ENCODE measurements around the gene NDUFA13. TPM values are rescaled to one million over a fixed set of nuclear protein-coding genes. Genes with fewer than 3 reads are reported as not detected.

NDUFA13 gene
- total RNA-seq, 1 donor from 2014 or later: 278 TPM

GRCh38 chr19:19544954-19545591 is 29.0 kb downstream of the NDUFA13 start:
- peaks cover 7% of the 10 kb centered on the region for H3K27me3 Mint-ChIP-seq (ENCODE audit: unreplicated experiment)
- no peaks in the 10 kb centered on the region for H3K4me1 Mint-ChIP-seq (ENCODE audit: unreplicated experiment)
- TF ChIP-seq CTCF (IDR thresholded peaks at IDR 0.05; ENCODE audit: unreplicated experiment): no peak
- H3K27ac Mint-ChIP-seq (ENCODE audit: unreplicated experiment): no peak overlapping the region
- H3K36me3 Mint-ChIP-seq (ENCODE audit: low read depth, unreplicated experiment): peaks cover 4% of the 10 kb centered on the region
- no peak overlapping the region for H3K4me3 Mint-ChIP-seq (ENCODE audit: unreplicated experiment)
- no peak for DNase-seq (ENCODE audit: low spot score)
- no peaks in the 10 kb centered on the region for H3K9me3 Mint-ChIP-seq (ENCODE audit: unreplicated experiment)

GRCh38 chr19:19545707-19546106 is 29.7 kb downstream of the NDUFA13 start:
- Mint-ChIP-seq H3K4me1 (ENCODE audit: unreplicated experiment) (no peaks in the 10 kb centered on the region), H3K27ac (ENCODE audit: unreplicated experiment) (no peak overlapping the region)
- no peak for DNase-seq (ENCODE audit: low spot score)

GRCh38 chr19:19546751-19547162 is 30.7 kb downstream of the NDUFA13 start:
- no peak for DNase-seq (ENCODE audit: low spot score)
- H3K4me3 Mint-ChIP-seq (ENCODE audit: unreplicated experiment): no peak overlapping the region

More at GRCh38 chr19:19545707-19546106, 29.7 kb downstream of the NDUFA13 start:
- peaks cover 6% of the 10 kb centered on the region for H3K27me3 Mint-ChIP-seq (ENCODE audit: unreplicated experiment)
- no peaks in the 10 kb centered on the region for H3K9me3 Mint-ChIP-seq (ENCODE audit: unreplicated experiment)
- TF ChIP-seq CTCF (IDR thresholded peaks at IDR 0.05; ENCODE audit: unreplicated experiment): no peak
- H3K4me3 Mint-ChIP-seq (ENCODE audit: unreplicated experiment): no peak overlapping the region
- peaks cover 4% of the 10 kb centered on the region for H3K36me3 Mint-ChIP-seq (ENCODE audit: low read depth, unreplicated experiment)

GRCh38 chr19:19547674-19548336 is 31.8 kb downstream of the NDUFA13 start:
- Mint-ChIP-seq H3K9me3 (ENCODE audit: unreplicated experiment) (no peaks in the 10 kb centered on the region), H3K4me1 (ENCODE audit: unreplicated experiment) (no peaks in the 10 kb centered on the region), H3K36me3 (ENCODE audit: low read depth, unreplicated experiment) (peaks cover 4% of the 10 kb centered on the region), H3K27ac (ENCODE audit: unreplicated experiment) (no peak overlapping the region), H3K27me3 (ENCODE audit: unreplicated experiment) (peaks cover 6% of the 10 kb centered on the region), H3K4me3 (ENCODE audit: unreplicated experiment) (no peak overlapping the region)
- no peak for DNase-seq (ENCODE audit: low spot score)
- TF ChIP-seq CTCF (IDR thresholded peaks at IDR 0.05; ENCODE audit: unreplicated experiment): no peak

More at GRCh38 chr19:19546751-19547162, 30.7 kb downstream of the NDUFA13 start:
- Mint-ChIP-seq H3K27ac (ENCODE audit: unreplicated experiment) (no peak overlapping the region), H3K27me3 (ENCODE audit: unreplicated experiment) (peaks cover 6% of the 10 kb centered on the region), H3K36me3 (ENCODE audit: low read depth, unreplicated experiment) (peaks cover 4% of the 10 kb centered on the region), H3K9me3 (ENCODE audit: unreplicated experiment) (no peaks in the 10 kb centered on the region), H3K4me1 (ENCODE audit: unreplicated experiment) (no peaks in the 10 kb centered on the region)
- TF ChIP-seq CTCF (IDR thresholded peaks at IDR 0.05; ENCODE audit: unreplicated experiment): no peak

Data from endothelial cell (in vitro differentiated cells).